Activated naive CD4-positive, alpha-beta T cell treated with anti-CD3 and anti-CD28 coated beads, Interleukin-2, amount 50 U/mL, for 24 hours (primary cell): ENCODE measurements around the gene GNB1.
A peak's percentile ranks its signal among the peaks of the same experiment; 100 is the strongest.

ENCODE experiments used
- H3K27ac Mint-ChIP-seq: one replicate; pipeline ENCODE4 v1.8.0; 2021; ENCODE audit warnings: mild to moderate bottlenecking, mixed read lengths
- H3K27me3 Mint-ChIP-seq: one replicate; pipeline ENCODE4 v1.8.0; 2021; ENCODE audit warnings: mixed read lengths
- H3K36me3 Mint-ChIP-seq: one replicate; pipeline ENCODE4 v1.8.0; 2021; ENCODE audit warnings: mixed read lengths
- H3K4me1 Mint-ChIP-seq: one replicate; pipeline ENCODE4 v1.8.0; 2021; ENCODE audit warnings: mixed read lengths
- H3K4me3 Mint-ChIP-seq: one replicate; pipeline ENCODE4 v1.8.0; 2021; ENCODE audit warnings: mild to moderate bottlenecking, mixed read lengths
- H3K9me3 Mint-ChIP-seq: one replicate; pipeline ENCODE4 v1.8.0; 2021; ENCODE audit warnings: mixed read lengths

The GNB1 gene

DNA sequence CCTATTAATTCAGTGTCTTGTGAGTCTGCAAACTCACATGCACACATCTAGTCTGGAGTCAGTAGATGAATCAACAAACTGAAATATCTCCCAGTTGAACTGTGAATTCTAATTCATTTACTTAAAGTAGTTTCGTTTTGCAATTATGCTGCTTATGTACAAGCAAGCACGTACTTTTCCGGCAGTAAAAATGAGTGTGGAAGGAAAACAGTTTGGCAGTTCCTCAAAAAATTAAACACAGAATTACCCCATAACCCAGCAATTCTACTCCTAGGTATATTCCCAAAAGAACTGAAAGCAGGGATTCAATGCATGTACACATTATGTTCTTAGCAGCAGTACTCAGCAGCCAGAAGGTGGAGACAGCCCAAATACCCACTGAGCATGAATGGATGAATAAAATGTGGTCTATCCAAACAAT, 49.3 kb downstream of the GNB1 start:
- peak overlapping the region; percentile 73 for H3K4me3 Mint-ChIP-seq
- peaks cover 3% of the 10 kb centered on the region for H3K36me3 Mint-ChIP-seq
- H3K4me1 Mint-ChIP-seq: peaks cover 61% of the 10 kb centered on the region
- H3K9me3 Mint-ChIP-seq: no peaks in the 10 kb centered on the region
- H3K27ac Mint-ChIP-seq: peak overlapping the region; percentile 10
- H3K27me3 Mint-ChIP-seq: no peaks in the 10 kb centered on the region

DNA sequence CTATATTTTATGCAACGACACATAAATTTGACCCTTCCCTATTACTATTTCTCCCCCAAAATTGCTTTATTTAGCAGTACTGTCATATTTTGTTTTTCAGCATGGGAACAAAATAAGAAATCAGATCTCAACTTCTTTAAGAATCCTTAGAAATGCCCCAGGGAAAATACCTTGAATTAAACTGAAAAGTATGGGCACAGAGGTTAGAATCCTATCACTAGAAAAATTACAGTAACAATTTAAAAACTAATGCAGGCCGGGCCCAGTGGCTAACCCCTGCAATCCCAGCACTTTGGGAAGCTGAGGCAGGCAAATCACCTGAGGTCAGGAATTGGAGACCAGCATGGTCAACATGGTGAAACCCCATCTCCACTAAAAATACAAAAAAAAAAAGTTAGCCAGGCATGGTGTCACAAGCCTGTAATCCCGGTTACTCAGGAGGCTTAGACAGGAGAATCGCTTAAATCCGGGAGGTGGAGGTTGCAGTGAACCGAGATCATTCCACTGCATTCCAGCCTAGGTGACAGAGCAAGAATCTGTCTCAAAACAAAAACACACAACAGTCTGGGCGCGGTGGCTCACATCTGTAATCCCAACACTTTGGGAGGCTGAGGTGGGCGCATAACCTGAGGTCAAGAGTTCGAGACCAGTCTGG, 51.4 kb downstream of the GNB1 start:
- H3K4me1 Mint-ChIP-seq: peaks cover 43% of the 10 kb centered on the region
- peaks cover 4% of the 10 kb centered on the region for H3K36me3 Mint-ChIP-seq
- no peaks in the 10 kb centered on the region for H3K9me3 Mint-ChIP-seq

DNA sequence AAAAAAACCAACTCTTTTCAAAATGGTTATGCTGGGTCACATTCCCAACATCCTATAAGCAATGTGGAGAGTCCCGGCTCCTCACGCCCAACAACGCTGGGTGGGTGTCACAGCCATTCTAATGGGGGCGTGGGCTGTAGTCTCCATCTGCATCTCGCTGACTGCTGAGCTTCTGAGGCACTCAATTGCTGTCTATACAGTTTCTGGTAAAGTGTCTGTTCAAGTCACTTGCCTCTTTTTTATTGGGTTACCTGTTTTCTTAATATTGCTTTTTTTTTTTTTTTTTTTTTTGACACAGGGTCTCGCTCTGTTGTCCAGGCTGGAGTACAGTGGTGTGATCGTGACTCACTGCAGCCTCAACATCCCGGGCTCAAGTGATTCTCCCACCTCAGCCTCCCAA, 54.8 kb downstream of the GNB1 start:
- Mint-ChIP-seq H3K9me3 (no peaks in the 10 kb centered on the region), H3K4me1 (peaks cover 41% of the 10 kb centered on the region), H3K4me3 (no peak overlapping the region), H3K27me3 (no peaks in the 10 kb centered on the region), H3K27ac (no peak overlapping the region), H3K36me3 (peaks cover 3% of the 10 kb centered on the region)

More for the DNA sequence above, 51.4 kb downstream of the GNB1 start:
- no peaks in the 10 kb centered on the region for H3K27me3 Mint-ChIP-seq
- H3K4me3 Mint-ChIP-seq: no peak overlapping the region
- H3K27ac Mint-ChIP-seq: peak overlapping the region; percentile 30

DNA sequence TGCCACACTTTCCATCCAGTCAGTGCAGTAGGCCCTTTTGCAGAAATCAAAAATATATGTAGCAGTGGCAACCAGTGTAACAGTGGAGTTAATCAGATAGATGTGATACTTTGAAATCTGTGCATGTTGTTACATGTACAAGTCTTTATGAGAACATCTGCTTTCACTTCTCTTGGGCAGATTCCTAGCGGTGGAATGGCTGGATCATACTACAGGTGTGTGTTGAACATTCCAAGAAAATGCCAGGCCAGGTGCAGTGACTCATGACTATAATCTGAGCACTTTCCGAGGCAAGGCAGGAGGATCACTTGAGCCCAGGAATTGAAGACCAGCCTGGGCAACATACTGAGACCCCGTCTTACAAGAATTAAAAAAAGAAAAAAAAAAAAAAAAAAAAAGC, 55.3 kb downstream of the GNB1 start:
- Mint-ChIP-seq H3K27ac (peak overlapping the region; percentile 76), H3K4me3 (no peak overlapping the region), H3K4me1 (peaks cover 35% of the 10 kb centered on the region), H3K27me3 (no peaks in the 10 kb centered on the region), H3K9me3 (no peaks in the 10 kb centered on the region), H3K36me3 (peaks cover 3% of the 10 kb centered on the region)

DNA sequence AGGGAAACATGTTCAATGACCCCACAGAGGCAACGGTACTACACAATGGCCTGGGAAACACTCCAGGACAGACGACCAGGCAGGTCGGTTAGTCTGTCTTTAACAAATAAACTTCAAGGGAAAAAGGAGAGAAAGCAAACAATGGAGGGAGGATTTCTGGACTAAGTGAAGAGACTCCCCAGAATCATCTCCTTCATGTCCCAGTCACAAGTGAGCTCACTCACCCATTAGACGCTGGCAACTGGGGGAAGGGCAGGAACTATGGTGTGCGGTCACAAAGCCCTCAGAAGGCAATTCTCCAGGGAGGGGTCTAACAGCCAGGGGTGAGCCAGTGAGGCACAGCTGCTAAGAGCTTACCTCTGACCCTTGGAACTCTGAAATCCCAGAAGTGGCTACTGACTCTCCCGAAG, 57.0 kb downstream of the GNB1 start:
- peaks cover 31% of the 10 kb centered on the region for H3K4me1 Mint-ChIP-seq
- no peak overlapping the region for H3K4me3 Mint-ChIP-seq
- no peaks in the 10 kb centered on the region for H3K27me3 Mint-ChIP-seq
- peak overlapping the region; percentile 76 for H3K27ac Mint-ChIP-seq
- no peaks in the 10 kb centered on the region for H3K9me3 Mint-ChIP-seq
- peaks cover 5% of the 10 kb centered on the region for H3K36me3 Mint-ChIP-seq

DNA sequence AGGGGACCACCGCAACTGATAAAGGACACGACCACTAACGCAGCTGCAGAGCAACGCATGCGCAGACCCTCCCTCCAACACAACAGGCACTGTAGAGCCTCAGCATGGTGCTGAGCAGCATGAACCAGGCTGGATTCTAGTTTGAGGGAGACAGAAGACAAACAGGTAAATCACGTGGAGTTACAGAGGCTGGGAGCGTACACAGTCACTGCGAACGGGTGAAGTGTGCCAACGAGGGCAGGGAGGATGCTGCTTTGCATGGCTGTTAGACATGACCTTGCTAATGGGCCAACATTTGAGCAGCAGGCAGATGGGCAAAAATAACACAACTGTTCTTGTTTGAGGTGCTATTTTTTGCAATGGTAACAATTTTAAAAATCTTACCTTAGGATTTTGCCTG, 57.4 kb downstream of the GNB1 start:
- peak overlapping the region; percentile 76 for H3K27ac Mint-ChIP-seq
- H3K4me3 Mint-ChIP-seq: no peak overlapping the region

DNA sequence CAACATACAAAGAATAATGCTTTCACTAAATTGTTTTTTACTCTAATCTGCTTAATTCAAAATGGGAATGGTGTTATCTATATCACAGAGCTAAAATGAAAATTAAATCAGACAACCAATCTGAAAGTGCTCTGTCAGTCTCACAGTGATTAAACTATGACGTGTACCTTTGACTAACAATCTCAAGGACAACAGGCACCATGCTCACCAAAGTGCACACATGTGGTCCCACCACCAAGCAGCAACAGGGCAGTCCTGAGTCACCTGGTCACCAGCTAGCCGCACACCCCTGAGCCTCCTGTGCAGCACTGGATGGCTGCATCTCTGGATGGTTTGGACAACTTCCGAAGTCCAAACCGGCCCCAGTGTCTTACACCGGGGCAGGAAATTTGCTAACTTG, 58.1 kb downstream of the GNB1 start:
- Mint-ChIP-seq H3K36me3 (peaks cover 5% of the 10 kb centered on the region), H3K4me1 (peaks cover 32% of the 10 kb centered on the region), H3K4me3 (no peak overlapping the region), H3K27me3 (no peaks in the 10 kb centered on the region), H3K27ac (peak overlapping the region; percentile 60), H3K9me3 (no peaks in the 10 kb centered on the region)

More for the DNA sequence above, 57.4 kb downstream of the GNB1 start:
- Mint-ChIP-seq H3K36me3 (peaks cover 5% of the 10 kb centered on the region), H3K27me3 (no peaks in the 10 kb centered on the region), H3K9me3 (no peaks in the 10 kb centered on the region), H3K4me1 (peaks cover 29% of the 10 kb centered on the region)

DNA sequence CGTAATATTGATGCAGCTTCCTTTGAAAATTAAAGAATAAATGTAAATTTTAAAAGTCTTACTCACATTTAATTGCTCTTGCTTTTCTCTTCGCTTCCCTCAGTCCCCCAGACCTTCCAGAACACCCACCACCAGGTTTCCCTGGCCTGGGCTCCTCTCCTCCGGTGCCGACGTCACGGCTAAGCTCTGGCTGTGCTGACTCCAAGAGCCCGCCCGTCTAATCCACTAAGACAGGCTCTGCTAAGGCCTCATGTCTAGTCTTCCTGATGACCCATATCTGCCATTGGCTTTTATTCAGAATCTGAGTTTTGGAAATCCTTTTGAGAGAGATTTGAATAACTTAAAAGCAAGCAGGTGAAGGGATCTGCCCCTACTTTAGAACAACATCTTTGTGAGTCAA, 58.7 kb downstream of the GNB1 start:
- H3K4me3 Mint-ChIP-seq: no peak overlapping the region
- peaks cover 5% of the 10 kb centered on the region for H3K36me3 Mint-ChIP-seq
- H3K27me3 Mint-ChIP-seq: no peaks in the 10 kb centered on the region
- no peaks in the 10 kb centered on the region for H3K9me3 Mint-ChIP-seq
- peak overlapping the region; percentile 93 for H3K27ac Mint-ChIP-seq
- H3K4me1 Mint-ChIP-seq: peaks cover 32% of the 10 kb centered on the region

DNA sequence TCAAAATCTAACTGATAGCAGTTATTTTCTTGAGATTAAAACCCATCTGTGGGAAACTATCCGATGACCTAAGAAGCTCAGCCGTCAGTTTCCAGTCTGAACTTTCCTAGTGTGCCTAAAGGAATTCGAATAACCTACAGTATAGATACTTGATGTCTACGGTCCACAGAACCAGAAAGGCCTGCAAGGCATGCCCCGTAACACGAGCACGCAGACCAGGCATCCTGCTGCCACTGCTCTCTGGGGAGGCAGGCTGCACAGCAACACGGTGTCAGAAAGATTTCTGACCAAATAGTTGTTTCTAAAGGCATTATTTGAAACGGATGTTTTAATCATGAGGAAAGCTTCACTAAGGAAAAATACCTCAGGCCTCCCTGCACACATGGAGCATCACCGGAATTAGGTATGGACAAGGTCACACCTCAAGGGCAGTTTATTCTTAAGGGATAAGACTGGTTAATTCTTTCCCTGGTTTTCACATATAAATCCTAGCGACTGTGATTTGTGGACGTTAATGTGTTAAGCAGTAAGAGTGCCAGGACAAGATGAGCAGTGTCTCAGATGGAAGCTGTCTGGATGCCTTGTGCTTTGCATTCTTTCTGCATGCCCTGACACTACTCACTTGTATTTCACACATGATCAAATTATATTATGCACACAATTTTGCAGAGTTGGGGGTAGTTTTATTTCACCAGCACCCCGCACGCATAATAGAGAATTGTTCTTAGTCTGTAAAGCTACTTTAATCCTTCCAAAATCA, 63.6 kb downstream of the GNB1 start:
- Mint-ChIP-seq H3K9me3 (no peaks in the 10 kb centered on the region), H3K4me3 (no peak overlapping the region), H3K36me3 (peaks cover 11% of the 10 kb centered on the region), H3K4me1 (peaks cover 26% of the 10 kb centered on the region), H3K27ac (peak overlapping the region; percentile 12), H3K27me3 (no peaks in the 10 kb centered on the region)

DNA sequence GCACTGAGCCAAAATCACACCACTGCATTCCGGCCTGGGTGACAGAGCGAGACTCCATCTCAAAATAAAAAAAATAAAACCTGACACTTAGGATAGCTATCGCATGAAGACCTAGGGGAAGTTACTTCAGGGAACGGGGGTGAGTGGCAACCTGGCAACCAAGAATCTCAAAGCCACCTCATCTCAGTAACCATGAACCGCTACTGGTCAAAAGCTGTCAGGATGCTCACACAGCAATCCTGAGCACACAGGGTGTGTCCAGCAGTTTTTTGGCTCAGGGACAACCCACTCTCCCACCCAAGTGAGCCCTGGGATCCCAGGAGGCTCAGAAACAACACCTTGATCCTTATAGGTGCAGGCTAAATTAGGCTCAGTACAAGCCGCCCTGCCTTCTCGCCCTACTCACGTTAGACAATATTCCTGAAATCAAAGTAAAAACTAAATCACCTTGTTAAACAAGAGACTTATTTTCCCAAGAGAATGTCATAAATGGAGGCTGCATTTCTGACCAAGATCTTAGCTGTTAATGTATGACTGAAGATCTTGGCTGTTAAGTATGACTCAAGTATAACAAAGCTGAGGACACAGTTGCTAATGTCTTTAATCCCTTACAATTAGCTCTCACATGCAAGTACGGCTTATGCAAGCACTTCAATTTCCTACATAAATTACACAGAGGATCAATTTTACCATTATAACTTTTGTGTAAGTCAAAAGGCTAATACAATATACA, 64.4 kb downstream of the GNB1 start:
- Mint-ChIP-seq H3K36me3 (peaks cover 10% of the 10 kb centered on the region), H3K4me1 (peaks cover 23% of the 10 kb centered on the region), H3K9me3 (no peaks in the 10 kb centered on the region), H3K27me3 (no peaks in the 10 kb centered on the region), H3K27ac (no peak overlapping the region), H3K4me3 (no peak overlapping the region)

DNA sequence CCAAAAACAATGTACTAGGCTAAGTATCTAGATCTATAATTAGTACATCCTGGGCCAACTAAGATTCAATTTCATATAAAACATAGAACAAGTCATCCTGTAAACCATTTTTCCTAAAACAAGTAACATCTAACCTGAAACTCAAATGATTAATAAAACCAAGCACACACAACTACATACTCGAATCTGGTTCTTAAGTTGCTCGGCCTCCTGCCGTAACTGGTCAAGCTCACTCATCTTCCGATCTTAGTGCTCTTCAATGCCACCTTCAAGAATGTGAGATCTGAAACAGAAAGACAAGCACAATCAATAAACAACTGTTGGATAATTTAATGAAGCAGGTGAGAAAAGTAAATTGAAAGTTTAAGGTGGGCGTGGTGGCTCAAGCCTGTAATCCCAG, 65.7 kb downstream of the GNB1 start:
- Mint-ChIP-seq H3K9me3 (no peaks in the 10 kb centered on the region), H3K36me3 (peaks cover 10% of the 10 kb centered on the region), H3K27ac (peak overlapping the region; percentile 36), H3K27me3 (no peaks in the 10 kb centered on the region), H3K4me3 (no peak overlapping the region), H3K4me1 (peaks cover 23% of the 10 kb centered on the region)

DNA sequence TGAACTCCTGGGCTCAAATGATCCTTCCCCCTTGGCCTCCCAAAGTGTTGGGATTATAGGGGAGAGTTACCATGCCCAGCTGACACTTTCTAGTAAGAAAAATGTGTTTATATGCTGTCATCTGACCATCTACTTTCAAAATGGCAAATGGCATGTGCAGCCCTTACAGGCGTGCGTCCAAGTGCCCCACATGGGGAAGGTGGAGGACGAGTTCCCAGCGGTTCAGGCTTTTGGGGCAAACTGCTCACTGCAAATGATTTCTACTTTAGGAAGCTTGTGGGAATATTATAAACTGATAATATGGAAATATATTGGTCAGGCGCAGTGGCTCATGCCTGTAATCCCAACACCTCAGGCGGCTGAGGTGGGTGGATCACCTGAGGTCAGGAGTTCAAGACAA, 71.1 kb downstream of the GNB1 start:
- Mint-ChIP-seq H3K4me3 (no peak overlapping the region), H3K9me3 (no peaks in the 10 kb centered on the region), H3K27me3 (no peaks in the 10 kb centered on the region), H3K4me1 (peaks cover 6% of the 10 kb centered on the region), H3K27ac (no peak overlapping the region), H3K36me3 (peaks cover 7% of the 10 kb centered on the region)

DNA sequence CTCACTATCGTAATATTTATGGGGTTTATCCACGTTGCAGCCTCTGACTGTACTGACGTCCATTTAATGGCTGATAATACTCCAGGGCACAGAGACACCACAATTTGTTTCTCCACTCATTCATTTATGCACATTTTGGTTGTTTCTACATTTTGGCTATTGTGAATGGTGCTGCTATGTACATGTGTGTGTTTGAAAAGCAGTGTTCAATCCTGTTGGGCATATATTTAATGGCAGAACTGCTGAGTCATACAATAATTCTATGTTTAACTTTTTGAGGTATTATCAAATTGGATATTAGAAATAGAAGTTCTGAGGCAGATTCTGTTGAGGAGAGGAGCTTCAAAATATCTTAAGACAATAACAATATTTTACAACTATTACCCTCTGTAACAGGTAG, 73.7 kb downstream of the GNB1 start:
- Mint-ChIP-seq H3K4me3 (no peak overlapping the region), H3K36me3 (peaks cover 5% of the 10 kb centered on the region), H3K4me1 (peaks cover 4% of the 10 kb centered on the region), H3K9me3 (no peaks in the 10 kb centered on the region), H3K27ac (peak overlapping the region; percentile 25), H3K27me3 (no peaks in the 10 kb centered on the region)

DNA sequence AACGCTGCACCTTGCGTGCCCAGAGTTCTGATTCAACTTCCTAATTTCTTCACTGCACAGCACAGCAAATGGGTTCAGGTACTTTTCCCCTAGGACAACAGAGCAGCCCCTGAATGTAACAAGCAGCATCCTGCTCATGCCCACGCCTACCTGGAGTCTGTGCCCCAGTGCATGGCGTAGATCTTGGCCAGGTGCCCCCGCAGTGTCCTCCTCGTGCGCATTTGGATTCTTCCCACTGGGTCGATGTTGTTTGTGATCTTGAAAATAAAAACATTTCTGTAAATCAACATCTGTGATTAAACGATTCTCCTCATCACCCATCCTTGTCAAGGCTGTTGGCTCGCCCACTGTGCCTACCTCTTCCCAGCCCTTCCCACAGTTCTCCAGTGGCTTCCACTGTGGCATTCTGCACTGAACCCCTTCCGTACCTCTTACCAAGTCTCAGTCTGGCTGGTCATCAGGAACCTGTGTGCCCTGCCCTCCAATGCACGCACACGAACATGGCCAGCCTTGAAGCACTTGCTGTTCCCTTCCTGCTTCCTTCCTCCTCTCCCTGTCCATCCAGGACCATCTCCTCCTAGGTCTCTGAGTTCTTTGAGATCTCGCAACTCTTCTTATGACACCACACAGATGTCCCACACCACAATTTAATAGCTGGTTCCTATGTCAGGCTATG, 75.1 kb downstream of the GNB1 start:
- no peaks in the 10 kb centered on the region for H3K27me3 Mint-ChIP-seq
- peaks cover 5% of the 10 kb centered on the region for H3K36me3 Mint-ChIP-seq
- H3K4me1 Mint-ChIP-seq: peaks cover 4% of the 10 kb centered on the region
- H3K4me3 Mint-ChIP-seq: no peak overlapping the region
- no peak overlapping the region for H3K27ac Mint-ChIP-seq
- H3K9me3 Mint-ChIP-seq: no peaks in the 10 kb centered on the region

DNA sequence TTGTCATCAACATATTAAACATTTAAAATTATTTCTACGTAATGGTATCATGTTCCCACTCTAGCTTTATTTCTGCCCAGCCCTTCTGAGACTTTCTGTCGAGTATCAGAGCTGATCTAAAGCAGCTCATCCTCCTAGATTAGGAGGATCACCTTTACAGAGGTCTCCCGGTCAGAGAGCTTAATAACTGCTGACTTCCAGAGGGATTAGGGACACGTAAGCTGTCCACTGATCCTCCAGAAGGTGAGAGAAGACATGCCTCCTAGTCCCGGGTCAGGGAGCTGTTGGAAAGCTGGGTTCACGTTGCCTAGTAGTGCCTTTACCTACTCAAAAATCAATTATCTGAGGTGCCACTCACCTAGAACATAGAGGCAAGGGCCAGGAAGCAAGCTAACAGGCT, 81.4 kb downstream of the GNB1 start:
- Mint-ChIP-seq H3K4me1 (peaks cover 7% of the 10 kb centered on the region), H3K4me3 (no peak overlapping the region), H3K9me3 (no peaks in the 10 kb centered on the region), H3K36me3 (peaks cover 5% of the 10 kb centered on the region), H3K27me3 (no peaks in the 10 kb centered on the region), H3K27ac (no peak overlapping the region)
